BJ (cell line): Measurements from ENCODE around the gene SACS. TPM values are rescaled to one million over a fixed set of nuclear protein-coding genes. Genes with fewer than 3 reads are reported as not detected.
"Not testable (repeated sequence)": the region's sequence is repeated elsewhere in the genome, so short reads cannot be mapped to it uniquely, and the experiment has no call there.

Source experiments
- CTCF ChIA-PET: fragments of 350-600 bp; formaldehyde crosslinking; extraction: SDS; loops from one replicate; lab custom pipeline; 2021; ENCODE audit warnings: antibody characterized with exemption, inconsistent platforms; lab: Yijun Ruan, JAX
- POLR2A ChIA-PET: fragments of 300-600 bp; sonication (Branson Sonifier 250); formaldehyde crosslinking; extraction: SDS; loops from one replicate; lab custom pipeline; 2021; ENCODE audit warnings: antibody characterized with exemption; lab: Charles Lee
- DNase-seq: peaks from one replicate; pipeline ENCODE4 v3.0.0-alpha.2; 2011; ENCODE audit warnings: low read depth
- H3K27me3 ChIP-seq: 2 replicates; pipeline ENCODE4 v1.6.0; 2011; ENCODE audit warnings: low read length; ENCODE audit not compliant: control insufficient read depth, insufficient read depth
- H3K36me3 ChIP-seq: 2 replicates; pipeline ENCODE4 v1.5.1; 2011; ENCODE audit warnings: low read length; ENCODE audit not compliant: control insufficient read depth, insufficient read depth
- H3K4me3 ChIP-seq: 2 replicates; pipeline ENCODE4 v1.5.1; 2011; ENCODE audit warnings: low read depth, mild to moderate bottlenecking, control low read depth, low read length
- polyA plus RNA-seq: library from polyadenylated mRNA; depleted of rRNA; stranded (reverse); fragments of >200 nt; gene quantifications from 2 replicates; pipeline ENCODE4 v1.2.3, GENCODE V29; 2011
- TF ChIP-seq, protein P1 (sequence below): IDR thresholded peaks from 2 replicates; pipeline ENCODE4 v1.5.1; 2011; ENCODE audit warnings: low read depth, mild to moderate bottlenecking, control low read depth, inconsistent platforms, low read length, moderate library complexity; ENCODE audit not compliant: insufficient read depth

SACS gene
- polyA plus RNA-seq, 1 experiment, result 23.1 TPM

GRCh38 chr13:23322353-23323336 lies 110.9 kb downstream of the SACS start:
- TF ChIP-seq, protein P1, sequence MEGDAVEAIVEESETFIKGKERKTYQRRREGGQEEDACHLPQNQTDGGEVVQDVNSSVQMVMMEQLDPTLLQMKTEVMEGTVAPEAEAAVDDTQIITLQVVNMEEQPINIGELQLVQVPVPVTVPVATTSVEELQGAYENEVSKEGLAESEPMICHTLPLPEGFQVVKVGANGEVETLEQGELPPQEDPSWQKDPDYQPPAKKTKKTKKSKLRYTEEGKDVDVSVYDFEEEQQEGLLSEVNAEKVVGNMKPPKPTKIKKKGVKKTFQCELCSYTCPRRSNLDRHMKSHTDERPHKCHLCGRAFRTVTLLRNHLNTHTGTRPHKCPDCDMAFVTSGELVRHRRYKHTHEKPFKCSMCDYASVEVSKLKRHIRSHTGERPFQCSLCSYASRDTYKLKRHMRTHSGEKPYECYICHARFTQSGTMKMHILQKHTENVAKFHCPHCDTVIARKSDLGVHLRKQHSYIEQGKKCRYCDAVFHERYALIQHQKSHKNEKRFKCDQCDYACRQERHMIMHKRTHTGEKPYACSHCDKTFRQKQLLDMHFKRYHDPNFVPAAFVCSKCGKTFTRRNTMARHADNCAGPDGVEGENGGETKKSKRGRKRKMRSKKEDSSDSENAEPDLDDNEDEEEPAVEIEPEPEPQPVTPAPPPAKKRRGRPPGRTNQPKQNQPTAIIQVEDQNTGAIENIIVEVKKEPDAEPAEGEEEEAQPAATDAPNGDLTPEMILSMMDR, result no peak
- H3K27me3 ChIP-seq, result no peaks in the 10 kb centered on the region
- no peaks in the 10 kb centered on the region for H3K36me3 ChIP-seq
- ChIA-PET CTCF (interaction anchor here (0.6 to 1.4 kb wide), 2 partner anchors 13 to 32 kb away, joined by 3 read pairs; no protein-coding TSS in a partner anchor), POLR2A (interaction anchor here (0.6 kb wide), 3 partner anchors 53 to 1446 kb away, joined by 3 read pairs; no protein-coding TSS in a partner anchor)
- DNase-seq, result no peak
- no peak overlapping the region for H3K4me3 ChIP-seq

DNA sequence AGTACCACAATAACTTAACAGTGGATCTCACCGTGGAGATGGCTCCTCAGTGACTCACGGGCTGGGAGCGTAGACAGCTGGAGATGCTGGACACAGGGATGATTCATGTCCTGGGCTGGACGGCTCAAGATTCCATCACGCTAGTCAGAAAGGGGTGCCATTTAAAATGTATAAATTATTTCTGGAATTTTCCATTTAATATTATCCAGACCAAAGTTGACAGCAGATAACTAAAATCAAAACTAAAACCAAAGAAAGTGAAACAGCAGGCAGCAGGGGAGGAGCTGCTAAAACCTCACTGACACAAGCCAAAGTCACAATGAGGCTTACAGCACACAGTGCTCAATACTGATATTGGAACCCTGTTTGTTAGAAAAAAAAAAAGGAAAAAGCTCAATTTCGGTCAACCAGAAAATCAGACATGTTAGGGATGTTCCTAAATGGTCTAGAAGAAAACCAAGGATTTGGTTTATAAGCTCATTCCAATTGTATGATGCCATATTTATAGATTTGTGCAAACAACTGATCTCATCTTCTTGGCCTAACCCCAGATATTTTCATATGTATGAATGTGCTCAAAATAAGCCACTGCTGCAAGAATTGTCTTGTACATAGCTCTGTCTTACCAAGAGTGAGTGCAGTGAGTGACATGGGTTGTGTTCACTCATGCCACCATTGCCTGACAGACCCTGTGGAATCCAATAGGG lies 111.8 kb downstream of the SACS start:
- ChIA-PET CTCF (interaction anchor here (3.0 kb wide), 1 partner anchor 1683 kb away, joined by 16 read pairs; no protein-coding TSS in a partner anchor), POLR2A (interaction anchor here (0.5 to 0.6 kb wide), 3 partner anchors 382 to 1521 kb away, joined by 3 to 4 read pairs (median 3); no protein-coding TSS in a partner anchor)
- peak overlapping the region; percentile 5 for H3K4me3 ChIP-seq
- H3K27me3 ChIP-seq, result no peaks in the 10 kb centered on the region
- H3K36me3 ChIP-seq, result no peaks in the 10 kb centered on the region
- DNase-seq, result peak; percentile 81
- TF ChIP-seq, protein P1, result no peak

DNA sequence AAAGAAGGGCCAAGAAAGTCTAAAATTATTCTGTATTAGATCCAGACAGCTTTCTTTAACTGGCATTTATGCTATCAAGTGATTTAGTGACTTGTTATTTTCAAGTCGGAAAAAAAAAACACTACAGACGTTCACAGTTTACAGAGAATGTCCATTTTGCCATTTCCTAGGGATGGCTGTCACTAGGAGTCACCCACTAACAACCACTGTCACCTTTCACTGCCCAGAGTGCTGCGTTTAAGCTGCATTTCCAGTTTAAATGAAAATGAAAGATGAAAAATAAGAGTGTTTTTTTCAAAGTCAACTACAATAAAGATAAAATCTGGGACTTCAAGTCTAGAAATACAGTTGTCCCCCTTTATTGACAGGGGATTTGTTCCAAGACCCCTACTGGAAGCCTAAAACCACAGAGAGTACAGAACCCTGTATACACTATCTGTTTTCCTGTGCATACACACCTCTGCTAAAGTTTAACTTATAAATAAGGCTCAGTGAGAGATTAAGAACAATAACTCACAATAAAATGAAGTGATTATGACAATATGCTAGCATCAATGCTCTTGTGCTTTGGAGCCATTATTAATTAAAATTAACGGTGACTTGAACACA lies 112.5 kb downstream of the SACS start:
- Histone ChIP-seq H3K4me3 (no peak overlapping the region), H3K36me3 (no peaks in the 10 kb centered on the region), H3K27me3 (no peaks in the 10 kb centered on the region)
- POLR2A ChIA-PET, result no interaction called here
- CTCF ChIA-PET, result interaction anchor here (3.0 kb wide), 1 partner anchor 1683 kb away, joined by 16 read pairs; no protein-coding TSS in a partner anchor
- TF ChIP-seq, protein P1, result no peak
- no peak for DNase-seq

DNA sequence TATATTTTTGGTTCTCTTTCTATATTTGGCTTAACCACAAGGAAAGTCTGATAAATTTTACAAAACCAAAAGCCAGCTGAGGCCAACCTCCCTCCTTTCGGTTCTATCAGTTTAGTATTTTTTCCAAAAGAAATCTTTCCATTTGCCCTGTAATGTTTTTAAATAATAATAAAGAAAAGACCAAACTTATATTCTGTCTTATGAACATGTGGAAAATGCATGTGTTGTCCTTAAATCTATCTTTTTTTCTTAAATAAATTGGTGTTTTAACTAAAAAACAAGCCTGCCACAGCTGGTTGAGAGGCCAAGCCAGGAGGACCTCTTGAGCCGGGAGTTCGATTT lies 113.6 kb downstream of the SACS start:
- H3K36me3 ChIP-seq, result no peaks in the 10 kb centered on the region

GRCh38 chr13:23314837-23315236 lies 118.7 kb downstream of the SACS start:
- H3K4me3 ChIP-seq, H3K36me3 ChIP-seq, CTCF ChIA-PET, POLR2A ChIA-PET, DNase-seq, H3K27me3 ChIP-seq: not testable (repeated sequence)

More for the DNA sequence above, 113.6 kb downstream of the SACS start:
- DNase-seq, result no peak
- no peaks in the 10 kb centered on the region for H3K27me3 ChIP-seq
- CTCF ChIA-PET, result interaction anchor here (0.6 to 3.0 kb wide), 6 partner anchors 276 to 1684 kb away, joined by 3 to 16 read pairs (median 3); no protein-coding TSS in a partner anchor
- H3K4me3 ChIP-seq, result no peak overlapping the region
- POLR2A ChIA-PET, result no interaction called here
- TF ChIP-seq, protein P1, result no peak
